GM12864 (cell line): ENCODE data around the gene ANKK1.
A peak's percentile ranks its signal among the peaks of the same experiment; 100 is the strongest.

ENCODE experiments used
- DNase-seq: peaks from one replicate; pipeline ENCODE4 v3.0.0-alpha.2; 2011; ENCODE audit warnings: low read depth
- H3K4me3 ChIP-seq: 2 replicates; pipeline ENCODE4 v1.5.1; 2011; ENCODE audit warnings: mild to moderate bottlenecking, low read depth, low read length, control low read depth
- TF ChIP-seq, protein P1 (sequence below): IDR thresholded peaks from 2 replicates; pipeline ENCODE4 v1.5.1; 2011; ENCODE audit warnings: low read depth, mild to moderate bottlenecking, moderate library complexity, low read length, control low read depth, inconsistent platforms; ENCODE audit errors: missing control alignments

The ANKK1 gene

DNA sequence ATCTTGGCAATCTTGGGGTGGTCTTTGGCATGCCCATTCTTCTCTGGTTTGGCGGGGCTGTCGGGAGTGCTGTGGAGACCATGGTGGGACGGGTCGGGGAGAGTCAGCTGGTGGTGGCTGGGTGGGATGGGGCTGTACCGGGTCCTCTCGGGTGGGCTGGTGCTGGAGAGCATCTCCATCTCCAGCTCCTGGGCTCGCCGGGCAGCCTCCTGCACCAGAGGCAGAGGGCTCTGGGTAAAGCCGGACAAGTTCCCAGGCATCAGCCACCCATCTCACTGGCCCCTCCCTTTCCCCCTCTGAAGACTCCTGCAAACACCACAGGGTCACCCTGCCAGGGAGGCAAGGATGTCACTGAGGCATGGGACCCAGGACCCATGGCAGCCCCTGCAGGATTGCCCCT is 25.1 kb downstream of the ANKK1 start:
- TF ChIP-seq, protein P1, sequence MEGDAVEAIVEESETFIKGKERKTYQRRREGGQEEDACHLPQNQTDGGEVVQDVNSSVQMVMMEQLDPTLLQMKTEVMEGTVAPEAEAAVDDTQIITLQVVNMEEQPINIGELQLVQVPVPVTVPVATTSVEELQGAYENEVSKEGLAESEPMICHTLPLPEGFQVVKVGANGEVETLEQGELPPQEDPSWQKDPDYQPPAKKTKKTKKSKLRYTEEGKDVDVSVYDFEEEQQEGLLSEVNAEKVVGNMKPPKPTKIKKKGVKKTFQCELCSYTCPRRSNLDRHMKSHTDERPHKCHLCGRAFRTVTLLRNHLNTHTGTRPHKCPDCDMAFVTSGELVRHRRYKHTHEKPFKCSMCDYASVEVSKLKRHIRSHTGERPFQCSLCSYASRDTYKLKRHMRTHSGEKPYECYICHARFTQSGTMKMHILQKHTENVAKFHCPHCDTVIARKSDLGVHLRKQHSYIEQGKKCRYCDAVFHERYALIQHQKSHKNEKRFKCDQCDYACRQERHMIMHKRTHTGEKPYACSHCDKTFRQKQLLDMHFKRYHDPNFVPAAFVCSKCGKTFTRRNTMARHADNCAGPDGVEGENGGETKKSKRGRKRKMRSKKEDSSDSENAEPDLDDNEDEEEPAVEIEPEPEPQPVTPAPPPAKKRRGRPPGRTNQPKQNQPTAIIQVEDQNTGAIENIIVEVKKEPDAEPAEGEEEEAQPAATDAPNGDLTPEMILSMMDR = no peak
- no peak for DNase-seq

DNA sequence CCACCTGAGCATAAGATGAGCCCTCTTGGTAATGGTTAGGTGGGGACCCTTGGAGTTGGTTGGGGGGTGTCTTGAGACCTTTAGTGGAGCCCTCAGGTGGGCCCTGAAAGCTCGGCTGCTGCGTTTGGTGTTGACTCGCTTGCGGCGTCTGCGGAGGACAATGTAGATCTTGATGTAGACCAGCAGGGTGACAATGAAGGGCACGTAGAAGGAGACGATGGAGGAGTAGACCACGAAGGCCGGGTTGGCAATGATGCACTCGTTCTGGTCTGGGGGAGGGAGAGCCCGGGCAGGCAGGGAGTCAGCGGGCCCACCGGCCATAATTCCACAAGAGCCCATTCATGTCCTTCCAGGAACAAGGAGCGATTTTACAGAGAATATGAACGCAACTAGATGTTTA is 27.8 kb downstream of the ANKK1 start:
- no peak overlapping the region for H3K4me3 ChIP-seq
- TF ChIP-seq, protein P1 = no peak
- DNase-seq = no peak

More for the DNA sequence above, 25.1 kb downstream of the ANKK1 start:
- no peak overlapping the region for H3K4me3 ChIP-seq

- TF ChIP-seq, protein P1 = no peak
- peak; percentile 12 for DNase-seq
- no peak overlapping the region for H3K4me3 ChIP-seq
These were observed 29.8 kb downstream of the ANKK1 start for GRCh38 chr11:113417428-113417827.

DNA sequence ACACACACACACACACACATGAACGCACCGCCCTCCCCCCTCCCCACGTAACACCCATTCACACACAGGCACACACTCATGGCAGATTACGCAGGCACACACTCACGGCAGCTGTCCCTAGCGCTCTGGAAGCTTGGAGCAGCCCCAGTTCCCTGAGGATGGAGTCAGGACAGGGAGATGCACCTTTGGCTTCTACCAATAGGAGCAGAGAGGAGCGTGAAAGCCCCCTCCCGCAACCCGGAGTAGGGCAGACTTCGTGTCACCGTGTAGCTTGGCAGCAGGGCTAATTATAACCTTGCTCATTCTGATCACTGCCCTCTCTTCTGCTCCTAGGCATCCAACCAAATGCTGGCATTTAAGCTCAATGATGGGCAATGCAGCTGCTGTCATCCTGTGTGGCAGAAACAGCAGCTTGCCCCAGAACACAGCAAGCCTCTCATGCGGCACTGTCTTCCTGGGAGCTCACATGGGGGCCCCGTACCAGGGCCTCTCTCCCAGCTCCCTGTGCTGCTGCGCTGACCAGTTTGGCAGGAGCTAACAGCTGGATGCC is 31.9 kb downstream of the ANKK1 start:
- no peak for DNase-seq
- no peak overlapping the region for H3K4me3 ChIP-seq
- TF ChIP-seq, protein P1 = no peak

- TF ChIP-seq, protein P1 = no peak
- H3K4me3 ChIP-seq = no peak overlapping the region
- DNase-seq = no peak
These were observed 33.2 kb downstream of the ANKK1 start for GRCh38 chr11:113420808-113421207.

DNA sequence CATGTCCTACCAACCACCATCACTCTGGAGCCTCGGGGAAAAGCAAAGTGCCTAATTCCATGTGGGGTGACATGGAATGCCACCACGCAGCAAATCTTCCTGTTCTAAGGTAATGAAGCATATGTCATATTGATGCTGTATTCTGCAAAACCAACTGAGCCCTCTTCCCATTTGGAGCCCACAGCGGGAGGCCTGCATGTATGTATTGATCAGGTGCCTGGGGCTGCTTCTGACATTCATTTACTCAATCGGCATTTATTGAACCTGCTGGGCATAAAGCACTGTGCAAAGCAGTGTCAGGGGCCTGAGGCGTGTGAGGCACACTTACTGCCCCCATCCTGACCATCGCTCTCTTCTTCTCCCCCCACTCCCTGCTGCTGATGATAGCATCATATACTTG is 39.1 kb downstream of the ANKK1 start:
- no peak overlapping the region for H3K4me3 ChIP-seq
- TF ChIP-seq, protein P1 = no peak
- DNase-seq = no peak

GRCh38 chr11:113431746-113432145 is 44.2 kb downstream of the ANKK1 start:
- H3K4me3 ChIP-seq = no peak overlapping the region
- TF ChIP-seq, protein P1 = no peak
- DNase-seq = no peak
